Mesodermal cell (in vitro differentiated cells): Measurements from ENCODE around the gene ZC2HC1B.

Experiments used
- H3K27ac ChIP-seq: 2 replicates; pipeline ENCODE4 v1.7.0; 2013; ENCODE audit warnings: mild to moderate bottlenecking, low read depth, low read length, moderate library complexity; ENCODE audit not compliant: severe bottlenecking
- H3K36me3 ChIP-seq: 2 replicates; pipeline ENCODE4 v1.7.1; 2013; ENCODE audit warnings: mild to moderate bottlenecking, low read length, moderate library complexity; ENCODE audit not compliant: control insufficient read depth, insufficient read depth
- H3K4me1 ChIP-seq: one replicate; pipeline ENCODE4 v1.7.1; 2013; ENCODE audit warnings: mild to moderate bottlenecking, low read length; ENCODE audit not compliant: insufficient read depth, control insufficient read depth, poor library complexity, severe bottlenecking
- H3K4me3 ChIP-seq: 2 replicates; pipeline ENCODE4 v1.7.0; 2013; ENCODE audit warnings: low read length, control low read depth, mild to moderate bottlenecking; ENCODE audit not compliant: insufficient read depth, poor library complexity, severe bottlenecking; ENCODE audit errors: extremely low read depth
- H3K9me3 ChIP-seq: 2 replicates; pipeline ENCODE4 v1.7.1; 2013; ENCODE audit warnings: mild to moderate bottlenecking, low read length, moderate library complexity; ENCODE audit not compliant: control insufficient read depth
- WGBS, 2 experiments: methylation state at CpG; one replicate each; pipeline ENCODE4 v1.1.5; 2013; ENCODE audit warnings: missing lambda C conversion rate in 2 of 2; ENCODE audit not compliant: insufficient coverage in 2 of 2; 5-methylcytosine and 5-hydroxymethylcytosine counted together

The ZC2HC1B gene

DNA sequence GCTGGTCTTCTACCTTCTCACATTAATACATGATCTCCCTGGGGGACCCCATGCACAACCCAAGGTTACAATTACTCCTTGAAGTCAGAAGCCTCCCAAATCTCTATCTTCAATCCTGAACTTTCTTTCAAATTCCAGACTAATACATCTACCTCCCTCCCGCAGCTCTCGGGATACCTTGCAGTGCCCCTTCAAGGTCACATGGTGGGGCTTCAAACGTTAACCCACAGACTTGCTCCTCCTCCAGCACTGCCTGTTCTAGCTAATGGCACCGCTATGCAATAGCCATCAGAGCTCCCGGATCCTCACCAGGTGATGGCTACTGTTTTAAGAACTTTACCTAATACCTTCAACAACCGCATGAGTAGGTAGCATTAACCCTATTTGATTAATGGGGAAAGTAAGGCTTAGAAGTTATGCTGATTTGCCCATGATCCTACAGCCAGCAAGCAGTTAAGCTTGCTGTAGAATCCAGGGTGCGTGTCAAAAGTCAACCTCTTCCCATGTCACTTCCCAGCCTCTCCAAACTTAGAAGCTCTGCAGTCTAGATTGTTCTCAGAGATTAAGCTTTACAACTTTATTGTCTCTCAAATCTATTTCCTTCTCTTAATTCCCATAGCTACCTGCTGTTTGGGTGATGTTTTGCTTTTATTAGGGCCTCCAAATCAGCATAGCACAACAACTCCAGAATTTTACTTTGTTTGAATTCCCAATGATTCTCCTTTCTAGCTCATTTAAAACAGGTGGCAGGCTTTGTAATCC, 99.1 kb downstream of the ZC2HC1B start:
- H3K27ac ChIP-seq: peak overlapping the region; percentile 46
- no peaks in the 10 kb centered on the region for H3K9me3 ChIP-seq
- WGBS, 2 experiments: 36 to 43% methylated on average over 4 of the region's 7 CpGs
- H3K4me3 ChIP-seq: no peak overlapping the region
- H3K36me3 ChIP-seq: no peaks in the 10 kb centered on the region
- peaks cover 26% of the 10 kb centered on the region for H3K4me1 ChIP-seq

DNA sequence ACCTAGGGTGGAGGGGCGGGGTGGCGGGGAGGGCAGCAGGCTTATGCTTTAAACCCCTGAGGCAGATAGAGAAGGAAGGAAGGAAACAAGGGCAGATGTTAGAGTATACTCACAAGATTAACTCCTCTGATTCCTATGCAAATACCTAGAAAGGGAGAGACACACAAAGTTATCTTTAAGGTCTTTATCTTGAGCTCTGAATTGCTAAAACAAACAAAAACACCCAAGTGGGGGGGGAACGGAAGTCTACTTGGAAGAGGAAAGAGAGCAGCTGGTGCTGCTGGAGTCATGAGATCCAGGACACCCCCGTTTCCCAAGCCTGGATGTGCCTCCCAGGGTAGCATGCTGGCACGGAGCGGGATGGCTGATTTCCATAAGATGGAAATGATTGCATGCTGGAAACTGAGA, 100.4 kb downstream of the ZC2HC1B start:
- H3K36me3 ChIP-seq: no peaks in the 10 kb centered on the region
- peaks cover 15% of the 10 kb centered on the region for H3K4me1 ChIP-seq
- no peak overlapping the region for H3K4me3 ChIP-seq
- peak overlapping the region; percentile 46 for H3K27ac ChIP-seq
- no peaks in the 10 kb centered on the region for H3K9me3 ChIP-seq
- 26 to 35% methylated on average over 4 of the region's 6 CpGs for WGBS, 2 experiments

DNA sequence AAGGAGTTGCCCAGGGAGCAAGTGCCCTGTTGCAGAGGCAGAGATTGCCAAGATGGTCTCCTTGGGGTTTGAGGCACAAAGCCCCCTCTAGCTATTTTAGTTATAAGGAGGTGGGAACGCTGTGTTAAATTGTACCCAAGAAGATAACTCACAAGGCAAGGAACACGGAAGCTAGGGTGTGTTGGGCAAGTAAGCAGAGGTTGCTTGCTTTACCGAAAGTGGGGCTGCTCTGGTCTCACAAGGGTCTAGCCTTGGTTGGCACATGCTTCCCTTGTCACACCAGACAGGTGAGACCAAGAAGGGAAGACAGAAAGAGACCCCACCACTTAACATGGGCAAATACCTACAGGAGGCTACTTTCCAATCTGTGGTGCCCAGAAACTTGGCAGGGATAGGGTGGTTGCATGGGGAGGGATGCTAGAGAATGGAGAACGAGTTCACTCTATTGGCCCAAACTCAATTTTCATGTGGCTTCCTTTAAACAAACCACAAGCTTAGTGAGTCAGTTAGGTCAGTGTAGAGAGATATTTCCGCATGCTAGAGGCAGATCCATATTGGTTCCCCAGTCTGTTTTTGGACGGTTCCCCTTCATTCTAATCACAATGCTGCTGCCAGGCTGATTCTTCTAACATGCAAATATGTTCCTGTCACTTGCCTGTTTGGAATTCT, 101.4 kb downstream of the ZC2HC1B start:
- Histone ChIP-seq H3K27ac (peak overlapping the region; percentile 23), H3K36me3 (no peaks in the 10 kb centered on the region), H3K4me3 (no peak overlapping the region), H3K4me1 (peaks cover 14% of the 10 kb centered on the region), H3K9me3 (no peaks in the 10 kb centered on the region)
- WGBS, 2 experiments: 30 to 69% methylated on average over 2 to 4 of the region's 6 CpGs

DNA sequence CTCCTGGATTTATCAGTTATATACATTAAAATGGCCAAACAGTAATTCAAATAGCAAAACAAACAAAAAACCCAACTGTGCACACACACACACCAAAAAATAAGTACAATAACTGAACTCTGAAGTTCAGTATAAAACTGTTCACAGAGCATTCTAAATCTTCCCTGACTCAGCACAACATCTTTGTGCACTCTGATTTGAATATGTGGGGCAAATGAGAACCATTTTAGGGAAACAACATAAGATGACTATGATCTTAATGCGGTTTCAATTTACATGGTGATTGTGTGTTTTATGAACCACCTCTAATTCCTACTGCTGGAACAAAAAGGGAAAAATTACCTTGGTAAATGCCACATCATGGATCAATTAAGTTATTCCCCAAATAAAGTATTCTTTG, 102.0 kb downstream of the ZC2HC1B start:
- H3K9me3 ChIP-seq: no peaks in the 10 kb centered on the region
- peaks cover 16% of the 10 kb centered on the region for H3K4me1 ChIP-seq
- H3K36me3 ChIP-seq: no peaks in the 10 kb centered on the region
- H3K4me3 ChIP-seq: no peak overlapping the region
- no CpG with 5 or more reads among the region's 1 CpG for WGBS, 2 experiments
- H3K27ac ChIP-seq: no peak overlapping the region

DNA sequence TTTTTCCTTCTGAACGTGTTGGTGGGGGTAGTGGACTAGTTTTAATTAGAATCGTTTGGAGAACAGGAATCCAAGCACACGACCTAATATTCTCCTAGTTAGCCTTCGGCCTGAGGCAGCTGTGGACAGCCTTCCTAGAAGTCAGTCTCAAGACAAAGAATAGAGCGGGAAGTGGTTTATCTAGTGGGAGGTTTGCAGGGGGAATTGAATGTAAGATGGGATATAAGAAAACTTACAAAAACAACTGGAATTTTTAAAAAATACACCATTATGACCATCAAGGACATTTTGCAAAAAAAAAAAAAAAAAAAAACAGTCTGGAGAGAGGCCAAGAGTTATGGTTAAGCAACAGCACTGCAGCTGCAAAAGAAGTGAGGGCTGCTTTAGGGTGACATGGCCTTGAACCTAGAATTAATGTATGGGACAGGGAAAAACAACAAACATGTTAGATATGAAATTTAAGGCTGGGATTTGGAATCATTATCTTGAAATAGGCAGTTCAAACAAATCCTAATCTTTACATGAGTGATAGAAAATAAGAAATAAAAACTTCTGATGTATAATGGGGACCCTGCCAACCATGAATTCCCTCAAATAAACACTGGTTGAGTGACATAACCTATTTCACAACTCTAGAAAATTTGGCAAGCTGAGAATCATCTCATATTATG, 103.6 kb downstream of the ZC2HC1B start:
- H3K27ac ChIP-seq: no peak overlapping the region
- no peaks in the 10 kb centered on the region for H3K9me3 ChIP-seq
- no peak overlapping the region for H3K4me3 ChIP-seq
- H3K36me3 ChIP-seq: no peaks in the 10 kb centered on the region
- WGBS, 2 experiments: no CpG with 5 or more reads among the region's 5 CpGs
- peaks cover 30% of the 10 kb centered on the region for H3K4me1 ChIP-seq

DNA sequence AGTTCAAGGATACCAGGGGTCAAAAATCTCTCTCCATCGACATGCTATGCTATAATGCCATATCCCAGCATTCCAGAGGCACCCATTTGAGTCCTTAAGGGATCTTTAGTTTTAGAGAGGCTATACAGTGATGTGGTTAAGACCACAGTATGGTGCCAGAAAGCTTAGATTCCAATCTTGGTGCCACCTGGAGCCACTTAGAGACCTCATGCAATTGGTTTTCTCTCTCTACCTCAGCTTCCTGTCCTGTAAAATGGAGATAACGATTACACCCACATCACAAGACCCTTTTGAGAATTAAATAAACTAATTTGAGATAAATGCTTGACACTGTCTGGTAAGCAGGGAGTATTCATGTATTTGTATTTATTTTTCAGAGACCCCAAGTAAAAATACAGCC, 104.8 kb downstream of the ZC2HC1B start:
- no peak overlapping the region for H3K27ac ChIP-seq
- H3K9me3 ChIP-seq: no peaks in the 10 kb centered on the region
- H3K36me3 ChIP-seq: no peaks in the 10 kb centered on the region
- H3K4me3 ChIP-seq: no peak overlapping the region
- H3K4me1 ChIP-seq: peaks cover 34% of the 10 kb centered on the region
- WGBS, 2 experiments: no CpG with 5 or more reads among the region's 2 CpGs

DNA sequence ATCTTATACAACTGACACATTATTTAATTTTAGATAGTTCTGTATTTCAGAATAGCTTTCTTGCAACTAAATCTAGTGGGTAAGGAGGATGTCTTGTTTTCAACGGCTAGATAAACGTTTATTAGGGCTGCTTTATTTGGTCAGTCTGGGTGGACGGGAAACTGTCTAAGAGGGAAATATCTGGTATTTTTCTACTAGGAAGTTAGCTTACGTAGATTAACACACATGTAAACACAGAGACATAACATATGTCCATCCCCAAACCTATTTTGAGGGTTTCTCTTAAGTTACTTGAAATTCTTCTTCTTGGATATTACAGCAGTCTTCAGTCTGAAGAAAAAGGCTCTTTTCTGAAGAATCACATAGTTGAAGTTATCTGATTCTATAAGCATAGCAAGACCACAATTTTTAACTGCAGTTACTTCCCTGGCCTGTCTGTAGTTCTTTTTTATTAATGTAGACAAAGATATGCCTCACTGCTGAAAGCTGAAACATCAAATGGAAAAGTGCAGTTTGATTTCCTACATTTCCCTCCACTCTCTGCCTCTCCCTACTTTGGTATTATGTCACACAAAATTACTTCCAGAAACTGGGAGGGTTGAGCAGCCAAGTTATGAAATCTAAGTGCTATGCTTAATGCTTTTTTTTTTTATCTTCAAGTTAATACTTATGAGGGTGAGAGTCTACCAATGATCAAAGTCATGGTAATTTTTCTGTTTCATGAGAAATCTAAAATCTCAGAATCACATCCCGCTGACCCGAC, 106.4 kb downstream of the ZC2HC1B start:
- Histone ChIP-seq H3K4me1 (peaks cover 23% of the 10 kb centered on the region), H3K4me3 (no peak overlapping the region), H3K36me3 (no peaks in the 10 kb centered on the region), H3K27ac (peak overlapping the region; percentile 13), H3K9me3 (no peaks in the 10 kb centered on the region)
- WGBS, 2 experiments: 62 to 72% methylated on average over 2 of the region's 6 CpGs

DNA sequence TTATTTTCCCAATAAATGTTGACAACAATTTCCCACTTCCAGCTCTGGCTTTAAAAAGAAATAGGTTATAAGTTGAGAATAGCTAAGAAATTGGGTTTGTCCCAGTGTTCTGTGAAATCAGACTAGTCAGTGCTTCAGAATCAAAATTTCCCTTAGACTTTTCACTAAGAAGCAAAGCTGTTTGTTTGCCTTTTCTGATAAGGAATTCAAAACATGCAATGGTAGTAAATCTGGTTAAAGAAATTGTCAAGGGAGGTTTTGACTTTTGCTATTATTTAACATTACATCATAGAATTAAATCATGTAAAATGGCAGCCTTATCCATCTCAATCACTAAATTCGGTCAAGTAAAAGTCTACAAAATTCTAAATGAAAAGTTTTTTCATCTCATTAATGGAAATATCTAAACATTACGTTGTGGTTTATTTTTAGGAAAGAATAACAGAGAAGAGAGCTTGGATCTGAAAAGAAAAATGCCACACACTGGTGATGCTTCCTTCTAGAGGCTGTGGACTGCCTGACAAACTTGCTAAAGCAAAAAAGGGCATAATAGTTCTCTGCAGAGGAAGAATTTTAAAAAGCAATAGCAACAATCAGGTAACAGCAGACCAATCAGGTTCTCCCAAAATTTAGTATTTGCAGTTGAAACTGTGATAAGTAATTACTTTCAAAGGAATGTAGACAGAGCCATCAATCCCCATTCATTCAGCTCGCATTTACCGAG, 107.4 kb downstream of the ZC2HC1B start:
- H3K4me1 ChIP-seq: peaks cover 23% of the 10 kb centered on the region
- no peak overlapping the region for H3K4me3 ChIP-seq
- H3K9me3 ChIP-seq: no peaks in the 10 kb centered on the region
- no peaks in the 10 kb centered on the region for H3K36me3 ChIP-seq
- H3K27ac ChIP-seq: peak overlapping the region; percentile 55
- no CpG with 5 or more reads among the region's 4 CpGs for WGBS, 2 experiments

DNA sequence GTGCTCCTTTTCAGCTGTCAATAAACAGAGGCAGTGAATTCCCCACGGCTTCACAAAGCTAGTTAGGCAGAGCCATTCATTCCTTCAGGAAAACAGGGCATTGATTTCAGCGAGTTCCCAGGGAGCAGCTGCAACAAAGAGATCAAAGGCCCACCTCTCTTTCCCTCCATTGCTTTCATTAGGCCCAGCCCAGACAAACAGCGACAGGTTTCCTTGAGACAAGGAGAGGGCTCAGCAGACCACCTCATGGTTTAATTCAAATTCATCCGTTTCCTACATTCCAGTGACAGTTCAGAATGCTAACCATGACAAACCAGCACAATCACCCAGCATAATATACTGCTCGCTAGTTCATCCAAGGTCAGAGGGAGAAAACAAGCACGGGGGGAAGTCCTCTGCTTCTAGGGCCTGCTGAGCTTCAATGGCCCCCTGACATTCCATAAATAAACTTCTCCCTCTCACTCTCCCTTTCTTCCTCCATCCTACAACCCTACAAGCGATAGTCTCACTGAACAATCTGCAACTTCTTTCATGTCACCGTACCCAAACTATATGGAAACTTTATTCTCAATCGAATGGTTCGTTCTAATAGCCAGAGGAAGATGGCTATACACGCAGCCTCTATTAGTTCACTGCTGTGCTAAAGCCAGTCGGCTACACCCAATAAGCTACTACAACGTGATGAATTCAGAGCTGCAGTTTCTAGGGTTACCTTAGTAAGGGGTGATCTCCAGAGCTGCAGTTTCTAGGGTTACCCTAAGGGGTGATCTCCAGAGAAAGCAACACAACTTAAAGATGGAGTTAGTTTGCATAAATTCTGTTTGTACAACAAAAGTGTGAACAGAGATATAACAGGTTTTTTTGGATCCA, 109.1 kb downstream of the ZC2HC1B start:
- peaks cover 23% of the 10 kb centered on the region for H3K4me1 ChIP-seq
- H3K9me3 ChIP-seq: no peaks in the 10 kb centered on the region
- WGBS, 2 experiments: 7 to 17% methylated on average over 6 to 11 of the region's 13 CpGs
- no peaks in the 10 kb centered on the region for H3K36me3 ChIP-seq
- H3K27ac ChIP-seq: peak overlapping the region; percentile 93
- no peak overlapping the region for H3K4me3 ChIP-seq
